Measurements from ENCODE around the gene PSMD14. TPM values are rescaled to one million over a fixed set of nuclear protein-coding genes. Genes with fewer than 3 reads are reported as not detected.

Gene PSMD14
- total RNA-seq, 1 experiment from 2014 or later = 93.7 TPM

GRCh38 chr2:161371869-161372268 lies 63.6 kb downstream of the PSMD14 start:
- no peak for DNase-seq (ENCODE audit: low read depth, low spot score)
- no peak for TF ChIP-seq SIN3A (IDR thresholded peaks at IDR 0.05; ENCODE audit: borderline replicate concordance, insufficient read depth, low read depth, low read length)
- no peak for TF ChIP-seq POLR2AphosphoS5 (IDR thresholded peaks at IDR 0.05; ENCODE audit: low read depth, low read length)
- no peak for TF ChIP-seq CTCF (IDR thresholded peaks at IDR 0.05)
- TF ChIP-seq TCF7L2 (IDR thresholded peaks at IDR 0.05; ENCODE audit: low read depth, low read length) = no peak
- TF ChIP-seq REST (IDR thresholded peaks at IDR 0.05; ENCODE audit: insufficient read depth in 1 of 2, low read depth in 2 of 2, low read length in 1 of 2) = no peak

GRCh38 chr2:161373942-161374341 lies 65.7 kb downstream of the PSMD14 start:
- no peak for DNase-seq (ENCODE audit: low read depth, low spot score)
- Histone ChIP-seq H3K4me3 (ENCODE audit: low read depth in 2 of 2, low read length in 2 of 2) (no peak overlapping the region), H3K9me3 (ENCODE audit: control insufficient read depth, insufficient read depth, low read depth, low read length) (no peaks in the 10 kb centered on the region), H3K36me3 (ENCODE audit: control insufficient read depth, insufficient read depth, low read length) (peaks cover 20% of the 10 kb centered on the region), H3K27me3 (ENCODE audit: control insufficient read depth, insufficient read depth, low read length) (no peaks in the 10 kb centered on the region), H3K27ac (ENCODE audit: low read length) (no peak overlapping the region; the same call in 1 of the 2 replicates), H3K4me1 (ENCODE audit: control insufficient read depth, insufficient read depth, low read length) (peaks cover 3% of the 10 kb centered on the region; the same call in 1 of the 2 replicates)
- in situ Hi-C loops (cut with HindIII; ENCODE audit: low pct_unique_long_range_greater_than_20kb, low sequenced_read_pairs) (no loop called here), intact Hi-C loops (cut with micrococcal nuclease; ENCODE audit: unreplicated experiment) (no loop called here)
- no peak for TF ChIP-seq SIN3A (IDR thresholded peaks at IDR 0.05; ENCODE audit: borderline replicate concordance, insufficient read depth, low read depth, low read length)
- TF ChIP-seq REST (IDR thresholded peaks at IDR 0.05; ENCODE audit: insufficient read depth in 1 of 2, low read depth in 2 of 2, low read length in 1 of 2) = no peak
- TF ChIP-seq CTCF (IDR thresholded peaks at IDR 0.05) = no peak
- no peak for TF ChIP-seq TCF7L2 (IDR thresholded peaks at IDR 0.05; ENCODE audit: low read depth, low read length)
- no peak for TF ChIP-seq POLR2AphosphoS5 (IDR thresholded peaks at IDR 0.05; ENCODE audit: low read depth, low read length)
- ChIA-PET POLR2A (no interaction called here), CTCF (no interaction called here)
- BruUV-seq (replicated peaks) = no TSS peak
- no peak for ATAC-seq

More at GRCh38 chr2:161371869-161372268, 63.6 kb downstream of the PSMD14 start:
- ATAC-seq = no peak
- no TSS peak for BruUV-seq (replicated peaks)
- Histone ChIP-seq H3K4me1 (ENCODE audit: control insufficient read depth, insufficient read depth, low read length) (peaks cover 3% of the 10 kb centered on the region; the same call in 1 of the 2 replicates), H3K4me3 (ENCODE audit: low read depth in 2 of 2, low read length in 2 of 2) (no peak overlapping the region), H3K27ac (ENCODE audit: low read length) (no peak overlapping the region), H3K36me3 (ENCODE audit: control insufficient read depth, insufficient read depth, low read length) (peaks cover 16% of the 10 kb centered on the region), H3K9me3 (ENCODE audit: control insufficient read depth, insufficient read depth, low read depth, low read length) (no peaks in the 10 kb centered on the region), H3K27me3 (ENCODE audit: control insufficient read depth, insufficient read depth, low read length) (no peaks in the 10 kb centered on the region)
- POLR2A ChIA-PET = no interaction called here
- in situ Hi-C loops (cut with HindIII; ENCODE audit: low pct_unique_long_range_greater_than_20kb, low sequenced_read_pairs) (no loop called here), intact Hi-C loops (cut with micrococcal nuclease; ENCODE audit: unreplicated experiment) (no loop called here)
- CTCF ChIA-PET = no interaction called here

All from Panc1 (cell line).